ENCODE measurements around the gene DHCR24. TPM values are rescaled to one million over a fixed set of nuclear protein-coding genes. Genes with fewer than 3 reads are reported as not detected.
A peak's percentile ranks its signal among the peaks of the same experiment; 100 is the strongest.

The DHCR24 gene
- total and polyA plus RNA-seq, 2 of the 13 experiments (the other 11 are each of a cell fraction or from before 2014, with no cell fraction given): 374 to 448 TPM

DNA sequence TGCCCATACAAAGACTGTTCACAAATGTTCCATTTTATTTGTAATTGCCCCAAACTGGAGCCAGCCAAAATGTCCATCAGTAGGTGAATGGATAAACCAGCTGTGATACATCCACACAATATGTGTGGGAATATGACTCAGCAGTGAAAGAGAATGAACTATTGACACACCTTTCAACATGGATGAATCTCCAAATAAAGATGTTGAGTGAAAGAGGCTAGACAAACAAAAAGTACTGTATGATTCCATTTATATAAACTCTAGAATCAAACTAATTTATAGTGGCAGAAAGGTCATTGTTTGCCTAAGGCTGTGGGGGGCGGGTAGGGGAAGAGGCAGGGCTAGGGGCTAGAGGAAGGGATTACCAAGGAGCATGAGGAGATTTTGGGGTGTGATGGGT lies 4.5 kb downstream of the DHCR24 start:
- peaks cover 94% of the 10 kb centered on the region for H3K79me2 ChIP-seq (ENCODE audit: insufficient read depth, low read length)
- peak overlapping the region; percentile 100 for H3K4me2 ChIP-seq (ENCODE audit: low read depth, low read length)
- no peak for ATAC-seq
- no peak for TF ChIP-seq RFX1 (IDR thresholded peaks at IDR 0.05)
- TF ChIP-seq, protein P1, sequence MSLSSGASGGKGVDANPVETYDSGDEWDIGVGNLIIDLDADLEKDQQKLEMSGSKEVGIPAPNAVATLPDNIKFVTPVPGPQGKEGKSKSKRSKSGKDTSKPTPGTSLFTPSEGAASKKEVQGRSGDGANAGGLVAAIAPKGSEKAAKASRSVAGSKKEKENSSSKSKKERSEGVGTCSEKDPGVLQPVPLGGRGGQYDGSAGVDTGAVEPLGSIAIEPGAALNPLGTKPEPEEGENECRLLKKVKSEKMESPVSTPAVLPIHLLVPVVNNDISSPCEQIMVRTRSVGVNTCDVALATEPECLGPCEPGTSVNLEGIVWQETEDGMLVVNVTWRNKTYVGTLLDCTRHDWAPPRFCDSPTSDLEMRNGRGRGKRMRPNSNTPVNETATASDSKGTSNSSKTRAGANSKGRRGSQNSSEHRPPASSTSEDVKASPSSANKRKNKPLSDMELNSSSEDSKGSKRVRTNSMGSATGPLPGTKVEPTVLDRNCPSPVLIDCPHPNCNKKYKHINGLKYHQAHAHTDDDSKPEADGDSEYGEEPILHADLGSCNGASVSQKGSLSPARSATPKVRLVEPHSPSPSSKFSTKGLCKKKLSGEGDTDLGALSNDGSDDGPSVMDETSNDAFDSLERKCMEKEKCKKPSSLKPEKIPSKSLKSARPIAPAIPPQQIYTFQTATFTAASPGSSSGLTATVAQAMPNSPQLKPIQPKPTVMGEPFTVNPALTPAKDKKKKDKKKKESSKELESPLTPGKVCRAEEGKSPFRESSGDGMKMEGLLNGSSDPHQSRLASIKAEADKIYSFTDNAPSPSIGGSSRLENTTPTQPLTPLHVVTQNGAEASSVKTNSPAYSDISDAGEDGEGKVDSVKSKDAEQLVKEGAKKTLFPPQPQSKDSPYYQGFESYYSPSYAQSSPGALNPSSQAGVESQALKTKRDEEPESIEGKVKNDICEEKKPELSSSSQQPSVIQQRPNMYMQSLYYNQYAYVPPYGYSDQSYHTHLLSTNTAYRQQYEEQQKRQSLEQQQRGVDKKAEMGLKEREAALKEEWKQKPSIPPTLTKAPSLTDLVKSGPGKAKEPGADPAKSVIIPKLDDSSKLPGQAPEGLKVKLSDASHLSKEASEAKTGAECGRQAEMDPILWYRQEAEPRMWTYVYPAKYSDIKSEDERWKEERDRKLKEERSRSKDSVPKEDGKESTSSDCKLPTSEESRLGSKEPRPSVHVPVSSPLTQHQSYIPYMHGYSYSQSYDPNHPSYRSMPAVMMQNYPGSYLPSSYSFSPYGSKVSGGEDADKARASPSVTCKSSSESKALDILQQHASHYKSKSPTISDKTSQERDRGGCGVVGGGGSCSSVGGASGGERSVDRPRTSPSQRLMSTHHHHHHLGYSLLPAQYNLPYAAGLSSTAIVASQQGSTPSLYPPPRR (CRISPR knock-in tag; IDR thresholded peaks at IDR 0.05; ENCODE audit: borderline replicate concordance): no peak
- TF ChIP-seq KDM5A (IDR thresholded peaks at IDR 0.05; ENCODE audit: borderline replicate concordance, low read length): no peak
- no peak for TF ChIP-seq NPAS2 (CRISPR knock-in tag; IDR thresholded peaks at IDR 0.05; ENCODE audit: borderline replicate concordance)
- 0 out of 2 replicates have a peak, but pooled peaks have one; percentile 11 for TF ChIP-seq RARA (CRISPR knock-in tag; IDR thresholded peaks at IDR 0.05)
- no peak for TF ChIP-seq RFX5 (IDR thresholded peaks at IDR 0.05; ENCODE audit: low read depth, low read length)
- TF ChIP-seq SKIL (CRISPR knock-in tag; IDR thresholded peaks at IDR 0.05; ENCODE audit: borderline replicate concordance): no peak
- TF ChIP-seq SIX1 (CRISPR knock-in tag; IDR thresholded peaks at IDR 0.05; ENCODE audit: borderline replicate concordance): no peak
- TF ChIP-seq U2AF2 (IDR thresholded peaks at IDR 0.05; ENCODE audit: low read depth, low read length): no peak
- TF ChIP-seq, protein P2, sequence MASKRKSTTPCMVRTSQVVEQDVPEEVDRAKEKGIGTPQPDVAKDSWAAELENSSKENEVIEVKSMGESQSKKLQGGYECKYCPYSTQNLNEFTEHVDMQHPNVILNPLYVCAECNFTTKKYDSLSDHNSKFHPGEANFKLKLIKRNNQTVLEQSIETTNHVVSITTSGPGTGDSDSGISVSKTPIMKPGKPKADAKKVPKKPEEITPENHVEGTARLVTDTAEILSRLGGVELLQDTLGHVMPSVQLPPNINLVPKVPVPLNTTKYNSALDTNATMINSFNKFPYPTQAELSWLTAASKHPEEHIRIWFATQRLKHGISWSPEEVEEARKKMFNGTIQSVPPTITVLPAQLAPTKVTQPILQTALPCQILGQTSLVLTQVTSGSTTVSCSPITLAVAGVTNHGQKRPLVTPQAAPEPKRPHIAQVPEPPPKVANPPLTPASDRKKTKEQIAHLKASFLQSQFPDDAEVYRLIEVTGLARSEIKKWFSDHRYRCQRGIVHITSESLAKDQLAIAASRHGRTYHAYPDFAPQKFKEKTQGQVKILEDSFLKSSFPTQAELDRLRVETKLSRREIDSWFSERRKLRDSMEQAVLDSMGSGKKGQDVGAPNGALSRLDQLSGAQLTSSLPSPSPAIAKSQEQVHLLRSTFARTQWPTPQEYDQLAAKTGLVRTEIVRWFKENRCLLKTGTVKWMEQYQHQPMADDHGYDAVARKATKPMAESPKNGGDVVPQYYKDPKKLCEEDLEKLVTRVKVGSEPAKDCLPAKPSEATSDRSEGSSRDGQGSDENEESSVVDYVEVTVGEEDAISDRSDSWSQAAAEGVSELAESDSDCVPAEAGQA (IDR thresholded peaks at IDR 0.05; ENCODE audit: low read depth): no peak
- TF ChIP-seq, protein P2 (CRISPR knock-in tag; IDR thresholded peaks at IDR 0.05; ENCODE audit: borderline replicate concordance): no peak
- TF ChIP-seq TBL1XR1 (IDR thresholded peaks at IDR 0.05; ENCODE audit: borderline replicate concordance, low read length, partially characterized antibody): no peak

More for the DNA sequence above, 4.5 kb downstream of the DHCR24 start:
- Histone ChIP-seq H3K4me3 (replicated peaks in 1 of 3; ENCODE audit: insufficient read depth in 1 of 3, low read depth in 2 of 3, low read length in 3 of 3) (peak overlapping the region in 2 of 3 experiments; percentile 2 to 98; a peak in 2 of 6 replicates), H3K9me3 (ENCODE audit: low read length) (no peaks in the 10 kb centered on the region), H2AFZ (ENCODE audit: low read length) (no peak overlapping the region), H3K36me3 (replicated peaks in 1 of 2; ENCODE audit: control insufficient read depth in 1 of 2, insufficient read depth in 2 of 2, low read length in 2 of 2) (peaks cover 7 to 70% of the 10 kb centered on the region in 2 experiments), H3K27me3 (ENCODE audit: control insufficient read depth in 1 of 2, insufficient read depth in 2 of 2, low read length in 2 of 2) (no peaks in the 10 kb centered on the region; a peak in 1 of 5 replicates), H3K4me1 (ENCODE audit: insufficient read depth, low read length) (peaks cover 81% of the 10 kb centered on the region), H3K27ac (ENCODE audit: extremely low read length, insufficient read depth, low read length) (peak overlapping the region; percentile 99), H3K9ac (ENCODE audit: insufficient read depth, low read depth, low read length) (peak overlapping the region; percentile 98; the same call in 1 of the 2 replicates), H4K20me1 (ENCODE audit: insufficient read depth, low read length) (peaks cover 89% of the 10 kb centered on the region)
- DNase-seq (ENCODE audit: low spot score): peak; percentile 42
- ChIA-PET CTCF (ENCODE audit: low intra/inter-chr PET ratio, low total read pairs) (interaction anchor here (1.2 kb wide), 1 partner anchor 14 kb away, joined by 3 read pairs; no protein-coding TSS in a partner anchor), POLR2A (interaction anchor here (1.0 to 11.2 kb wide), 5 partner anchors 8 to 37 kb away, joined by 3 to 364 read pairs (median 54); no protein-coding TSS in a partner anchor)
- no TSS peak for BruUV-seq (replicated peaks)
- FAIRE-seq: no peak
- intact Hi-C loops (cut with micrococcal nuclease; ENCODE audit: unreplicated experiment) (no loop called here), in situ Hi-C loops (cut with HindIII; ENCODE audit: extremely low pct_ligation_motif_present, low pct_unique_long_range_greater_than_20kb) (no loop called here)
- WGBS (ENCODE audit: low lambda C conversion rate): 73% methylated on average over 1 of the region's 1 CpG

Measured in HepG2 (cell line).